GM21423 (cell line): Measurements from ENCODE around the gene PPIL1.
"Not testable (repeated sequence)": the region's sequence is repeated elsewhere in the genome, so short reads cannot be mapped to it uniquely, and the experiment has no call there.

ENCODE experiments used
- ATAC-seq: cut with Tn5 transposase; IDR thresholded peaks from one replicate; pipeline ENCODE4 v1.9.1; 2021; ENCODE audit warnings: mild to moderate bottlenecking, moderate library complexity; ENCODE audit not compliant: unreplicated experiment

PPIL1 gene

GRCh38 chr6:36817847-36818246 is 56.8 kb downstream of the PPIL1 start:
- ATAC-seq = no peak

- no peak for ATAC-seq
Measured at GRCh38 chr6:36817176-36817817, 57.3 kb downstream of the PPIL1 start.

DNA sequence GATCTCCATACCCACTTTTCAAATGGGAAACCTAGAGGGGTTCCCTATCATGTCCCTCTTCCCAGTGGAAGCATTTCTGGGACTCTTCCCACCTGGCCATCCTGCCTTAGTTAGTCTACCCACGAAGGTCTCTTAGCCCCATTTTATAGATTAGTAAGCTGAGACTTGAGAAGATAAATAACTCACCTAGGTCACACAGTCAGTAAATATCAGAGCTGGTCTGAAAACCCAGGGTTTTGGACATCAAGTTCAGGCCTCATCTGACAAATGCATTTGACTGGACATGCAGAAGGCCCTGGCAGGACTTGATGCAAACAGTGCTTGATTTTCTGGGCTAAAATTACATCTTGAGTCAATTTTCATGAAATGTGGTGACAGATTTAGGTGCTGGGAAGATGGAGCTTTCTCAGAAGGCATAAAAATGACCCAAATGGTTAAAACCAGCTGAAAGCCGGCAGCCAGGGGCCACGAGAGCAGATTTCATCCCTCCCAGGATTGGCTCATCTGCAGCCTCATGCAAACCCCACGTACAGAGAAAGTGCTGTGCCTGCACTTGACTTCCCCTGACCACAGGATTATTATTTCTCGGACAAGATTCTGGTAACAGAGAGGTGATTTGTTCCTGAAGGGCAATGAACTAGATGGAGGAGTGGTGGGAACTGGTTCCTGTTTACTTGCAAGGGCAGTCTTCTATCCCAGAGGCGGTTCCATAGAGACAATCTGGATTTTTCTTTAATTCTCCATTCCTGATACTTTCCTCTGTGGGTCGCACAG is 58.5 kb downstream of the PPIL1 start:
- no peak for ATAC-seq

GRCh38 chr6:36814249-36814648 is 60.4 kb downstream of the PPIL1 start:
- no peak for ATAC-seq

DNA sequence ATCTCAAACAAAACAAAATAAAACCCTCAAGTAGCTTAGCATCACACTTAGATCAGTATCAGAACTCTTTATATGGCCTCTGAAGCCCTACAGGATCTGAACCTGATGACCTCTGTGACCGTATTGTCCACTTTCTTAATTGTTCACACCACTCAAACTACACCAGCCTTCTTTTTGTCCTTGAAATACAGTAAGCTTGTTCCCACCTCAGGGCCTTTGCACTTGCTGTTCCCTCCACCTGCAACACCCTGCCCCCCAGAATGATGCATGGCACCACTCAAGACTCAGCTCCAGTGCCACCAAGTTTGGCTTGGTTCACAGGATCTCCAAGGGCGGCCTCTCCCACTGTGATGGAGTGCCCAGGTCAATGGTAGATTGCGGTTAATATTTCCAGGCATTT is 61.1 kb downstream of the PPIL1 start:
- ATAC-seq = no peak

- ATAC-seq = not testable (repeated sequence)
Measured at GRCh38 chr6:36813047-36813446, 61.6 kb downstream of the PPIL1 start.

DNA sequence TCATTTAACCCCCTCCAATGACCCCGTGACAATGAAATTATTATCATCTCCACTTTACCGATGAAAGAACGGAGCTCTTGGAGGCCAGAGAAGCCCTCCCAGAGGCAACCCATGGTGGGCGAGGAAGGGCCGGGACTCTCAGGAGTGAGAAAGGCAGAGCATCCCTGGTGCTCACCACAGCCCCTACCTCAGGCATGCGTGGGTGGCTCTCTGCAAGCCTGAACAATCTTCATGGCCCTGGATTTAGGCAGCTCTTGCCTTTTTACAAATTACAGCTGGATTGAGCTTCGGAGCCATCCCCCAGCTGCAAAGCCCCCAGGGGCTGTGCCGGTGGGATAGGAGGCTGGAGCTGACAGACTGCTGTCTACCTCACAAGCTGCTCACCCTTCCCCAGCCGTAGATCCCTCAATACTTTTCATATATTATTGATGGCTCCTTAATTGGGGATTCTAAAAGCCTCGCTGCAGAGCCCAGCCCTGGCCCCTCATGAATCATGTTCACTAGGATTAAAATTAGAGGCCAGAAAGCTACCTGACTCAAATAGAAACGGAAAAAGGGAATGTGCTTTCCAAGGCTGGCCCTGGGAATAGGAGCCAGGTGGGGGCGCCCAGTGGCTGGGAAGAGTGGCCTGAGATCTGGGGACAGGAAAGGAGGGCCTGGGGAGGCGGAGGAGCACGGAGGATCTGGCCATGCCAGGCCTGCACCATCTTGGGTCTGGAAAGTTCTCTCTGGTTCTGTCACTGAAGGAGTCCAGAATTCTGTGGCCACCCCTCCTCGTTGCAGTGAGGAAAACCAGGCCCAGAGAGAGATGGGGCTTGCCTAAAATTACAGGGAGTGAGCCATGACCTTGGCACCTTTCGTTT is 64.4 kb downstream of the PPIL1 start:
- no peak for ATAC-seq

DNA sequence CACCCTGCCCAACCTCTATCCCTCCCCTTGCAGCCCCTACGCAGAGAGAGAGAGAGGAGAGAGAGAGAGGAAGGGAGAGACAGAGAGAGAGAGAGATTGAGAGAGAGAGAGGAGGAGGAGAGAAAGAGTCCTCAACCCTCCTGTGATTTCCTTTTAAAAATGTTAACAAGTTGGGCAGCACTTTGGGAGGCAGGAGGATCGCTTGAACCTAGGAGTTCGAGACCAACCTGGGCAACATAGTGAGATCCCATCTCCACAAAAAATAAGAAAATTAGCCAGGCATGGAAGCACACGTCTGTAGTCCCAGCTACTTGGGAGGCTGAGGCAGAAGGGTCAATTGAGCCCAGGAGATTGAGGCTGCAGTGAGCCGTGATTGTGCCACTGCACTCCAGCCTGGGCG is 65.4 kb downstream of the PPIL1 start:
- ATAC-seq = no peak

GRCh38 chr6:36808634-36809033 is 66.0 kb downstream of the PPIL1 start:
- no peak for ATAC-seq

DNA sequence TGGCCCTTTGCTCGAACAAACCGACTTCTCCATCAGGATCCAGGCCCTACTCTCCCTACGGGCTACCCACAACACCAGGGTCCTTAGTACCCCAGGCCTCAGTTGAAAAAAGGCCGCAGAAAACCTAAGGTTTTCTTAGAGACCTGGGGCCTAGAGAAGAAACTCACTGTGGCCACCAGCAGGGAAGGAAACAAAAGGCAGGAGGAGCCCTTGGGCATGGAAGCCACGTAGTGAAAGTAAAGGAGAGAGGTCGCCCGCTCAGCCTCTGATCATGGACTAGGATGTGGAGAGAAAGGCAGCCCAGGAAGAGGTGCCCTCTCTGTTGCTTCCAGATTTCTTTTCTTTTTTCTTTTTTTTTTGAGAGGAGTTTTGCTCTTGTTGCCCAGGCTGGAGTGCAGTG is 66.9 kb downstream of the PPIL1 start:
- no peak for ATAC-seq

- ATAC-seq = no peak
Measured at GRCh38 chr6:36807143-36807542, 67.5 kb downstream of the PPIL1 start.

DNA sequence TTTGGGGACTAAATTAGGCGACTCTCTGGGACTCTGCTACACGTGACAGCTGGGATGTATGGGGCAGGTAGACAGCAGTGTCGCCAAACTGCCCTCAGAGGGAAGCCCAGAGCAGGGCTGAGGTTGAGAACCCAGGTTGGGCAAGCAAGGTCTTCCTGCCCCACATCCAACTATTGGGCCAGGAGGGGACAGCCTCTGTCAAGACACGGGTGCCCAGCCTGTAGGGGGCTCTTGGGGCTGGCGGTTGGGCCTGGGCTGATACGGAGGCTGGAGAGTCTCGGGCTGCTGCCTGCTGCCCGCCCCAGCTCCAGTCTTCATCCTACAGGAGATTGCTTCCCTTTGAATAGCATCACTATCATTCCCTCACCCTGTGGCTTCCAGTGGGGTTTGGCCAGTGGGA is 68.7 kb downstream of the PPIL1 start:
- no peak for ATAC-seq

DNA sequence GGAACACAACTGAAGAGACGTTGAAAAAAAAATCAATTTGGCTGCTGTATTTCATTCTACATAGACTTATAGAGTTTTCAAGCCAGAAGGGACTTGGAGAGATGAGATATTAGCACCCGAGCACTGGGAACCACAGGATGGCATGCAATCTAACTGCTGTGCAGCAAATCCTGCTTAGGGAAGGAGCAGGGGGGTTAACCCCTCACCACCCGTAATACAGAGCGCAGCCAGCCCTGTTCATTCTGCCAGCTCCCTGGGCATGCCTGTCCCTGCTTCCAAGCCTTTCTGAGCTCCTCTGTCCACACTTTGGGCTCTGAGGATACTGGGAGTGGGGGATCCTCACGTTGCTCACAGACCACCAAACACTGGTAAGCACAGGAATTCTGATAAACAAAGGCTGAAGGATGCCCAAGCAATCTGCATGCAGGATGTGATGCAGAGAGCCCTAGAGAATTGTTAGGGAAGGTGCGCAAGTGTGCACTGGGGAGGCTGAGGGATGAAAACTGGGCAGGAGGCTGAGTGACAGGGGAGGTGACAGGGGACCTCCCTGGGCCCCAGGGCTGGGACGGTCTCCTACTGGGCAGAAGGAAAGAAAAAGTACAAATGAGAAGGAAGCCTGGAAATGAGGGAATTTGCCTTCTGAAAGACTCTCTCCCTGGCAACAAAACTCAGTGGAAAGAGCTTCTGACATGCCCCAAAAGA is 69.4 kb downstream of the PPIL1 start:
- ATAC-seq = no peak
